Measurements from ENCODE around the gene PDIA2. TPM values are rescaled to one million over a fixed set of nuclear protein-coding genes. Genes with fewer than 3 reads are reported as not detected.

PDIA2 gene, protein sequence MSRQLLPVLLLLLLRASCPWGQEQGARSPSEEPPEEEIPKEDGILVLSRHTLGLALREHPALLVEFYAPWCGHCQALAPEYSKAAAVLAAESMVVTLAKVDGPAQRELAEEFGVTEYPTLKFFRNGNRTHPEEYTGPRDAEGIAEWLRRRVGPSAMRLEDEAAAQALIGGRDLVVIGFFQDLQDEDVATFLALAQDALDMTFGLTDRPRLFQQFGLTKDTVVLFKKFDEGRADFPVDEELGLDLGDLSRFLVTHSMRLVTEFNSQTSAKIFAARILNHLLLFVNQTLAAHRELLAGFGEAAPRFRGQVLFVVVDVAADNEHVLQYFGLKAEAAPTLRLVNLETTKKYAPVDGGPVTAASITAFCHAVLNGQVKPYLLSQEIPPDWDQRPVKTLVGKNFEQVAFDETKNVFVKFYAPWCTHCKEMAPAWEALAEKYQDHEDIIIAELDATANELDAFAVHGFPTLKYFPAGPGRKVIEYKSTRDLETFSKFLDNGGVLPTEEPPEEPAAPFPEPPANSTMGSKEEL
- polyA plus RNA-seq (2012; ENCODE audit: insufficient read depth, insufficient read length, low read depth) = 30.9 TPM

DNA sequence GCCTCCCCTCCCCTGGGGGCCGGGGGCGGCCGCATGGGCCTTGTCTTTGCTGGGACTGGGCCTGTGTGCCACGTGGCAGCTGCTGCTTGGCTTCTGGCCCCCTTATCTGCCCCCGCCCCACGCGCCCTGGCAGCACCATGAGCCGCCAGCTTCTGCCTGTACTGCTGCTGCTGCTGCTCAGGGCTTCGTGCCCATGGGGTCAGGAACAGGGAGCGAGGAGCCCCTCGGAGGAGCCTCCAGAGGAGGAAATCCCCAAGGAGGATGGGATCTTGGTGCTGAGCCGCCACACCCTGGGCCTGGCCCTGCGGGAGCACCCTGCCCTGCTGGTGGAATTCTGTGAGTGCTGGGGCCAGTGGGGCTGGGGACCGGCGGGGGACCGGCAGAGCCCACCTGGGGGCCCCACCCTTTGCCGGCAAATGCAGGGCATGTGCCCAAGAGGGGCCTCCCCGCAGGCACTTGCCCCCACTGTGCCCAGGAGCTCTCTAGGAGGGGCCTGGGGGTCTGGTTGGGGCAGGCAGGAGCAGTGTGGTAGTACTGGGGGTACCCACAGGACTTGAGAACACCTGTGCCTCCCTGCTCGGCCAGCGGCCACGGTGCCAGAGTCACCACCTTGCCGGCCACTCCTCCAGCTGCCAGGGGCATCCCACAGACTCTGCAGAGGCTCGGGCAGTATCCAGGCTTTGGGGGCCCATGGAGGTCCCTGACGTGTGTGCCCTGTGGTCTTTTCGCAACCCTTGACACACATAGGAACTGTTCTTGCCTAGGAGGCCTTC lies at the start of gene PDIA2:
Gene PDIA2 (plus strand): TSS at position 132 of the 773 bp plus-strand sequence. CDS start 6 bp downstream, at position 138.
- DNase-seq = peak; percentile 88
- H3K9me3 ChIP-seq = no peaks in the 10 kb centered on the region
- peaks cover 4% of the 10 kb centered on the region; the same call in 1 of the 2 replicates for H3K27me3 ChIP-seq
- H3K4me3 ChIP-seq (ENCODE audit: low read depth, low read length) = peak within 1 kb of the TSS; percentile 54
- peaks cover 23% of the 10 kb centered on the region for H3K36me3 ChIP-seq
- no peaks in the 10 kb centered on the region for H3K4me1 ChIP-seq
- TF ChIP-seq, protein P1, sequence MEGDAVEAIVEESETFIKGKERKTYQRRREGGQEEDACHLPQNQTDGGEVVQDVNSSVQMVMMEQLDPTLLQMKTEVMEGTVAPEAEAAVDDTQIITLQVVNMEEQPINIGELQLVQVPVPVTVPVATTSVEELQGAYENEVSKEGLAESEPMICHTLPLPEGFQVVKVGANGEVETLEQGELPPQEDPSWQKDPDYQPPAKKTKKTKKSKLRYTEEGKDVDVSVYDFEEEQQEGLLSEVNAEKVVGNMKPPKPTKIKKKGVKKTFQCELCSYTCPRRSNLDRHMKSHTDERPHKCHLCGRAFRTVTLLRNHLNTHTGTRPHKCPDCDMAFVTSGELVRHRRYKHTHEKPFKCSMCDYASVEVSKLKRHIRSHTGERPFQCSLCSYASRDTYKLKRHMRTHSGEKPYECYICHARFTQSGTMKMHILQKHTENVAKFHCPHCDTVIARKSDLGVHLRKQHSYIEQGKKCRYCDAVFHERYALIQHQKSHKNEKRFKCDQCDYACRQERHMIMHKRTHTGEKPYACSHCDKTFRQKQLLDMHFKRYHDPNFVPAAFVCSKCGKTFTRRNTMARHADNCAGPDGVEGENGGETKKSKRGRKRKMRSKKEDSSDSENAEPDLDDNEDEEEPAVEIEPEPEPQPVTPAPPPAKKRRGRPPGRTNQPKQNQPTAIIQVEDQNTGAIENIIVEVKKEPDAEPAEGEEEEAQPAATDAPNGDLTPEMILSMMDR (IDR thresholded peaks at IDR 0.05; ENCODE audit: low read depth, low read length) = no peak

DNA sequence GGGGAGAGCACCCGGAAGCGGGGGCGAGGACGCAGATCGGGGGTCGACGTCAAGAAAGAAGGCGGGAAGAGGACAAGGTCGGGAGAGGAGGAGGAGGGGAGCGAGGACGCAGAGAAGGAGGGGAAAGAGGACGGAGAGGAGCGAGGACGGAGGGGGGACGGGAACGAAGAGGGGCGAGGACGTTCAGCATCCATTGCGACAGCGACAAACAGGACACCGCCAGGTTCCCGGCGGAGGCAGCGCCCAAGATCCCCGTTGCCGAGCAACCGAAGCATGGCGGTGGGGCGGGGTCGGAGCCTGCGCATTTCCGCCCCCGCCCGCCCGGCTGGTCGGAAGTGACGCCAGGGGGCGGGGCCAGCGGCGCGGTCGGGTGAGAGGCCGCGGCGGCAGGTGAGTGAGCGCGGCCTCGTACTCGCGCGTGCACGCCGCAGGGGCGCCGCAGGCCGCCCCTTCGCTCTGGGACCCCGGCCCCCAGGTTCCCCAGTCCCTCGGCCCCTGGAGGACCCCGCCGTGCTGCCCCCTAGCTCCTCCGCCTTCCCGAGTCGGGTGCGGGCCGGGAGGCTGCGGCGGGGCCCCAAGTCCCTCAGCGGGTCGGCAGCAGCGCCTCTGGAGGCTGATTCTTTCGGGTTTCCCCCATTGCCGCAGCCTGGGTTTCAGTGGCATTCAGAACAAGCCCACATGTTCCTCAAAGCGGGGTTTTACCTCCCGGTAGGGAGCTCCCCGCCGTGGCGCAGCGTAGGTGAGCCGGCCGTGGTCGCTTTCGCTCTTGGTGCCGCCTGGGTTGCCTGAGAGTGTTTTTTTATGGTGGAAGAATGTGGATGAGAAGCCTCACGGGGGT lies 48.3 kb upstream of the PDIA2 start, which contains the start of gene FAM234A:
Gene FAM234A (plus strand): TSS at position 354 of the 838 bp plus-strand sequence. CDS start 19,593 bp downstream, outside the sequence.
- Histone ChIP-seq H3K4me3 (ENCODE audit: low read depth, low read length) (peak within 1 kb of the TSS; percentile 81), H3K4me1 (0 out of 2 replicates have a peak, but pooled peaks cover 2% of the 10 kb centered on the region), H3K36me3 (no peaks in the 10 kb centered on the region), H3K27me3 (no peaks in the 10 kb centered on the region), H3K9me3 (peaks cover 3% of the 10 kb centered on the region; the same call in 1 of the 2 replicates)
- DNase-seq = peak; percentile 97
- TF ChIP-seq, protein P1 (IDR thresholded peaks at IDR 0.05; ENCODE audit: low read depth, low read length) = peak; percentile 52

DNA sequence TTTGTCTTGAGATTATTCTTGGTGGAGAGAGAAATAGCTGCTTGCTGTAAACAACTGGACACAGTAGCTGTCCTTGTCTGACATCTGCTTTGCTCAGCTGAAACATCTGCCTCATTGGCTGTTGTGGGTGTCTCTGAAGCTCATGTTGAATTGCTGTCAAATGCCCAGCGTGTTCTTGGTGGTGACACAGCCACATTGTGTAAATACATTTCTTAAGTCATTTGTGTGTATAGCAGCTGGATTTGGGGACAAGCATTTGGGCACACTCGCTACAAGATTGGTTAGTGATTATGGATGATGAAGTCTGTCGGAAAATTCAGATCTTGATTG lies 43.1 kb upstream of the PDIA2 start:
- Histone ChIP-seq H3K27me3 (no peaks in the 10 kb centered on the region), H3K36me3 (no peaks in the 10 kb centered on the region), H3K9me3 (peaks cover 3% of the 10 kb centered on the region; the same call in 1 of the 2 replicates), H3K4me1 (0 out of 2 replicates have a peak, but pooled peaks cover 2% of the 10 kb centered on the region), H3K4me3 (ENCODE audit: low read depth, low read length) (no peak overlapping the region)
- TF ChIP-seq, protein P1 (IDR thresholded peaks at IDR 0.05; ENCODE audit: low read depth, low read length) = no peak
- no peak for DNase-seq

DNA sequence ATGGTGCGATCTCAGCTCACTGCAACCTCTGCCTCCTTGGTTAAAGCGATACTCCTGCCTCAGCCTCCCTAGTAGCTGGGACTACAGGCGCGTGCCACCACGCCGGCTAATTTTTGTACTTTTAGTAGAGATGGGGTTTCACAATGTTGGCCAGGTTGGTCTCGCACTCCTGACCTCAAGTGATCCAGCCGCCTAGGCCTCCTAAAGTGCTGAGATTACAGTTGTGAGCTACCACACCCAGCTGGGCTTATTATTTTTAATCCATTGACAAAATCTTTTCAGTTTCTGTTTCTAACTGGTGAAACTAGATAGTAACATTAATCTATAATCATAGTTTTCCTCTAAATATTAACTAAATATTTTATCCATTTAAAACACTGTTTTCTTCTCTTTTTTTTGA lies 42.4 kb upstream of the PDIA2 start:
- Histone ChIP-seq H3K36me3 (no peaks in the 10 kb centered on the region), H3K4me1 (0 out of 2 replicates have a peak, but pooled peaks cover 2% of the 10 kb centered on the region), H3K4me3 (ENCODE audit: low read depth, low read length) (no peak overlapping the region), H3K9me3 (peaks cover 2% of the 10 kb centered on the region; the same call in 1 of the 2 replicates), H3K27me3 (no peaks in the 10 kb centered on the region)
- TF ChIP-seq, protein P1 (IDR thresholded peaks at IDR 0.05; ENCODE audit: low read depth, low read length) = no peak
- no peak for DNase-seq

DNA sequence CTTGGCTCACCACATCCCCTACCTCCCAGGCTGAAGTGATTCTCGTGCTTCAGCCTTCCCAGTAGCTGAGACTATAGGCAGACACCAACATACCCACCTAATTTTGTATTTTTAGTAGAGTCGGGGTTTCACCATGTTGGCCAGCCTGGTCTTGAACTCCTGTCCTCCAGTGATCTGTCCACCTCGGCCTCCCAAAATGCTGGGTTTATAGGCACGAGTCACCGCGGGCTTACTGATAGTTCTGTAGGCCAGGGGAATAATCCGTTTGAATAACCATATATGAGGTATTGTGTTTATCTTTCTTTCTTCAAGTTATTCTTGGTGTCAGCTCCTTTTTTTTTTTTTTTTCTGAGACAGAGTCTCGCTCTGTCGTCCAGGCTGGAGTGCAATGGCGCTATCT lies 40.7 kb upstream of the PDIA2 start:
- Histone ChIP-seq H3K27me3 (no peaks in the 10 kb centered on the region), H3K4me3 (ENCODE audit: low read depth, low read length) (no peak overlapping the region), H3K9me3 (no peaks in the 10 kb centered on the region), H3K36me3 (no peaks in the 10 kb centered on the region), H3K4me1 (no peaks in the 10 kb centered on the region)
- TF ChIP-seq, protein P1 (IDR thresholded peaks at IDR 0.05; ENCODE audit: low read depth, low read length) = no peak
- DNase-seq = no peak
